Measurements from ENCODE around the gene DYNC1H1.

DNA sequence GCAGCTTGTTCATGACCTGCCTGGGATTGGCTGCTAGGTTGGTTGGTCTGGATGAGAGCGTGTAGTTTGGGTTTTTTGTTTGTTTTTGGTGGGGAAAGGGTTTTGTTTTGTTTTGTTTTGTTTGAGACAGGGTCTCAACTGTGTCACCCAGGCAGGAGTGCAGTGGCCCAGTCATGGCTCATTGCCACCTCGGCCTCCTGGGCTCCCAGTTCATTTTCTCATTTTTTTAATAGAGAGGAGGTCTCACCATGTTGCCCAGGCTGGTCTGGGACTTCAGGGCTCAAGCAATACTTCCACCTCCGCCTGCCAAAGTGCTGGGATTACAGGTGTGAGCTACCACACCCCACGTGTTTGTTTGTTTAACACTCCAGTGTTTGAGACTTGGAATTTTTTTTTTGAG is 3.8 kb downstream of the DYNC1H1 start:
- TF ChIP-seq, protein P1, sequence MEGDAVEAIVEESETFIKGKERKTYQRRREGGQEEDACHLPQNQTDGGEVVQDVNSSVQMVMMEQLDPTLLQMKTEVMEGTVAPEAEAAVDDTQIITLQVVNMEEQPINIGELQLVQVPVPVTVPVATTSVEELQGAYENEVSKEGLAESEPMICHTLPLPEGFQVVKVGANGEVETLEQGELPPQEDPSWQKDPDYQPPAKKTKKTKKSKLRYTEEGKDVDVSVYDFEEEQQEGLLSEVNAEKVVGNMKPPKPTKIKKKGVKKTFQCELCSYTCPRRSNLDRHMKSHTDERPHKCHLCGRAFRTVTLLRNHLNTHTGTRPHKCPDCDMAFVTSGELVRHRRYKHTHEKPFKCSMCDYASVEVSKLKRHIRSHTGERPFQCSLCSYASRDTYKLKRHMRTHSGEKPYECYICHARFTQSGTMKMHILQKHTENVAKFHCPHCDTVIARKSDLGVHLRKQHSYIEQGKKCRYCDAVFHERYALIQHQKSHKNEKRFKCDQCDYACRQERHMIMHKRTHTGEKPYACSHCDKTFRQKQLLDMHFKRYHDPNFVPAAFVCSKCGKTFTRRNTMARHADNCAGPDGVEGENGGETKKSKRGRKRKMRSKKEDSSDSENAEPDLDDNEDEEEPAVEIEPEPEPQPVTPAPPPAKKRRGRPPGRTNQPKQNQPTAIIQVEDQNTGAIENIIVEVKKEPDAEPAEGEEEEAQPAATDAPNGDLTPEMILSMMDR (IDR thresholded peaks at IDR 0.05; ENCODE audit: poor library complexity, severe bottlenecking), result no peak
- TF ChIP-seq, protein P2, sequence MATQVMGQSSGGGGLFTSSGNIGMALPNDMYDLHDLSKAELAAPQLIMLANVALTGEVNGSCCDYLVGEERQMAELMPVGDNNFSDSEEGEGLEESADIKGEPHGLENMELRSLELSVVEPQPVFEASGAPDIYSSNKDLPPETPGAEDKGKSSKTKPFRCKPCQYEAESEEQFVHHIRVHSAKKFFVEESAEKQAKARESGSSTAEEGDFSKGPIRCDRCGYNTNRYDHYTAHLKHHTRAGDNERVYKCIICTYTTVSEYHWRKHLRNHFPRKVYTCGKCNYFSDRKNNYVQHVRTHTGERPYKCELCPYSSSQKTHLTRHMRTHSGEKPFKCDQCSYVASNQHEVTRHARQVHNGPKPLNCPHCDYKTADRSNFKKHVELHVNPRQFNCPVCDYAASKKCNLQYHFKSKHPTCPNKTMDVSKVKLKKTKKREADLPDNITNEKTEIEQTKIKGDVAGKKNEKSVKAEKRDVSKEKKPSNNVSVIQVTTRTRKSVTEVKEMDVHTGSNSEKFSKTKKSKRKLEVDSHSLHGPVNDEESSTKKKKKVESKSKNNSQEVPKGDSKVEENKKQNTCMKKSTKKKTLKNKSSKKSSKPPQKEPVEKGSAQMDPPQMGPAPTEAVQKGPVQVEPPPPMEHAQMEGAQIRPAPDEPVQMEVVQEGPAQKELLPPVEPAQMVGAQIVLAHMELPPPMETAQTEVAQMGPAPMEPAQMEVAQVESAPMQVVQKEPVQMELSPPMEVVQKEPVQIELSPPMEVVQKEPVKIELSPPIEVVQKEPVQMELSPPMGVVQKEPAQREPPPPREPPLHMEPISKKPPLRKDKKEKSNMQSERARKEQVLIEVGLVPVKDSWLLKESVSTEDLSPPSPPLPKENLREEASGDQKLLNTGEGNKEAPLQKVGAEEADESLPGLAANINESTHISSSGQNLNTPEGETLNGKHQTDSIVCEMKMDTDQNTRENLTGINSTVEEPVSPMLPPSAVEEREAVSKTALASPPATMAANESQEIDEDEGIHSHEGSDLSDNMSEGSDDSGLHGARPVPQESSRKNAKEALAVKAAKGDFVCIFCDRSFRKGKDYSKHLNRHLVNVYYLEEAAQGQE (IDR thresholded peaks at IDR 0.05; ENCODE audit: borderline replicate concordance), result no peak
- no peak for TF ChIP-seq MXI1 (conservative IDR thresholded peaks at IDR 0.05; ENCODE audit: poor library complexity, severe bottlenecking)
